Activated CD4-positive, alpha-beta T cell treated with anti-CD3 and anti-CD28 coated beads, Interleukin-2, amount 50 U/mL, for 24 hours (primary cell): ENCODE results near the gene CLASP2.
A peak's percentile ranks its signal among the peaks of the same experiment; 100 is the strongest.
"Not testable (repeated sequence)": the region's sequence is repeated elsewhere in the genome, so short reads cannot be mapped to it uniquely, and the experiment has no call there.

ENCODE experiments used
- DNase-seq, 2 donors: peaks; one replicate each; pipeline ENCODE4 v3.0.0-alpha.2; 2020; ENCODE audit warnings: low read depth in 1 of 2, low spot score in 1 of 2

Gene CLASP2

DNA sequence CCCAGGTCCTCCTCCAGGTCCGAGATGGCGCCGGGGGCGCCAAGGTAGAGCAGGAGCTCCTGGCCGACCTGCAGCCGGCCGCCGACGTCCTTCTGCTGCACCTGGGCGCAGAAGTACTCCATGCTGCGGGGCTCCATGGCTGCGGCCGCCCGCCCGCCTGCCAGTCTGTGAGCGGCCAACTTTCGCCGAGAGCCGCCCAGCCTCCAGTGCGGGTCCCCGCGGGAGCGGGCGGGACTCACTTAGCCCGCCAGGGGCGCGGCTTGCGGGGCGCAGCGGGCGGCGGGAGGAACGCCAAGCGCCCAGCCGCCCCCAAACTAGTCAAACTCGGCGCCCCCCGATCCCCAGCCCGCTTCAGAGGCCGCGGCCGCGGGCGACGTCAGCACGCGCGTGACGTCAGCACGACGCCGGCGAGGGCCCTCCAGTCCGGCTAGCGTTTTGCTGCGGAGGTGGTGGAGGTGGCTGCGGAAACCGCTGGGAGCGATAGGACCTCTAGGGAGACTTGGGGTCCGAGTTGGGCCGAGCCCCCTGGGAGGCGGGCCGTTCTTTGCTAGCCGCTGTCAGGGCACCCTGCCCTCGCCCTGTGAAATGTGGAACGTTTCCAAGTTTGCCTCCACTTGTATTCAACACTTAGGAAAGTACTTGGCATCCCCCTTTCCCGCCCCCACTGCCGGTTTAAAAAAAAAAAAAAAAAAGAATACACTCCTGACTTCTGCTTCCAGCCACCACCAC lies at the start of gene CLASP2:
TSS of gene CLASP2 (minus strand) at position 389 of the 729 bp plus-strand sequence. CDS start at position 137, 252 bp downstream.
- DNase-seq = peak; percentile 72 to 74

- no peak for DNase-seq
Observed at GRCh38 chr3:33758864-33759263, 40.8 kb upstream of the CLASP2 start.

- DNase-seq = no peak
Observed at GRCh38 chr3:33758281-33758680, 40.2 kb upstream of the CLASP2 start.

- DNase-seq = not testable (repeated sequence)
Observed at GRCh38 chr3:33754391-33754790, 36.3 kb upstream of the CLASP2 start.

DNA sequence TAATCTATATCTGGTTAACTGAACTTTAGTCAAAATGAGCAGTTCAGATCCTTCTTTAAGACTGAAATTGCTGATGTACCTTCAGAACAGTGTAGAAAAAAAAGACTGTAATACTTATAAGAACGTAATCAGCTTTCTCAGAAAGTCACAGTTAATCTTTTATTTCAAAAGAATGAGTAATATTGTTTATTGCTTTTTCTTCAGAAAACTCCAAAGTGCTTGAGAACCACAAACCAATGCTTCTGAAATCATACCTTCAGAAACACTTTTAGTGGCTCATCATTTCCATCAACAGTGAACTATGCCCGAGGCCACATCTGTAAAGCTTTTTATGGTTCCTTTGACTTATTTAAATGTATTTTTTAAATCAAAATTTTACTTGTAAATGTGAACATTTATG lies 33.3 kb upstream of the CLASP2 start:
- no peak for DNase-seq

- no peak for DNase-seq
Observed at GRCh38 chr3:33750211-33750548, 32.1 kb upstream of the CLASP2 start.

DNA sequence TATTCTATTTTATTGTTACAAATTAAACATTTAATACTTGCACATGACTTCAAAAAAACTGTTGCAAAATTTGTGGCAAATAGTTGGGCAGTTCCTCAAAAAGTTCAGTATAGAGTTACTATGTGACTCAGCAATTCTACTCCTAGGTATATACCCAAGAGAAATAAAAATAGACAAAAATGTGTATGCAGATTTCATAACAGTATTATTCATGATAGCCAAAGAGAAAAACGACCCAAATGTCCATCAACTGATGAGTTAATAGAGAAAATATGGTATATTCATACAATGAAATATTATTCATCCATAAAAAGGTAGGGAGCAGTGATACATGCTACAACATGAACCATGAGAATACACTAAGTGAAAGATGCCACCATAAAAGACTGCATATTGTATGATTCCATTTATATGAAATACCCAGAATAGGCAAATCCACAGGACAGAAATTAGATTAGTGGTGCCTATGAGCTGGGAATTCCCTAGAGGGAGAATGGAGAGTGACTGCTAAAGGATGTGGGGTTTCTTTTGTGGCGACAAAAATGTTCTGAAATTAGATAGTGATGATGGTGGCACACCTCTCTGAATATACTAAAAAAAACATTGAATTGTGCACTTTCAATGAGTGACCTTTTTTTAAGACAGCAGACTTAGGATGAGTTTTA lies 31.6 kb upstream of the CLASP2 start:
- no peak for DNase-seq

DNA sequence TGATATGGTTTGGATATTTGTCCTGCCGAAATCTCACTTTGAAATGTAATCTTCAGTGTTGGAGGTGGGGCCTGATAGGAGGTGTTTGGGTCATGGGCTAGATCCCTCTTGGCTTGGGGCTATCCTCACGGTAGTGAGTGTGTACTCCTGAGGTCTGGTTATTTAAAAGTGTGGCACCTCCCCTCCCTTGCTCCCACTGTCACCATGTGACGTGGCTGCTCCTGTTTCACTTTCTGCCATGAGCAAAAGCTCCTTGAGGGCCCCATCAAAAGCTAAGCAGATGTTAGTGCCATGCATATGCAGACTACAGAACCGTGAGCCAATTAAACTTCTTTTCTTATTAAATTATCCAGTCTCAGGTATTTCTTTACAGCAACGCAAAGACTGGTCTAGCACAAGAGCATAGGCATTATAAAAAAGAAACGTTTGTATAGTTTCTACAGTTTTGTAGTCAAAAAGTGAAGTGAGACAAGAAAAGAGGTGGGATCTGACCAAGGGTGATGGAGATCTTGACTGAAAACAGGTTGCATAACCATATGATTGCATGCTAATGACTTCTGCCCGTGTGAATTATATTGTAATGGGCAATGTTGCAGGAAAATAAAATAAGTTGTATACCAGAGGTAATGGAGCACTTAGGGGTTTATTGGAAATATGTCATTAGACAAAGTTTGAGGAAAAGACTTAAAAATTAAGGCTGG lies 28.5 kb upstream of the CLASP2 start:
- DNase-seq = no peak

DNA sequence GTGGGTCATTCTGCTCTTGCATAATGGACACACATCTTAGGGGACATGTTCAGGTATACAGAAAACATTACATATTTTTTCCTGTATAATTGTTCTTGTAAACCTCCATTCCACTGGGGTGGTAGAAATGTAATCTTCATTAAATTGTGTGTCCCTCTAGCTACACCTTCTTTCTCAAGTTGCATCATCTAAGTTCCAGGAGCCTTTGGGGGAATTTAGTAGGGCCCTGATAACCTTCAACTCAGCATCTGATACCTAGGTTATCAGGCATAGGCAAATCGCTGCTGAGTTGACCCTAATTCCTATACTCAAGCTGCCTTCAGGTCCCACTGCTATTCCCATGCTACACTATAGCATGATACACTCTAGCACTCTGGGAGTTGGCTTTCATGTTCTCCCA lies 19.1 kb upstream of the CLASP2 start:
- no peak for DNase-seq

DNA sequence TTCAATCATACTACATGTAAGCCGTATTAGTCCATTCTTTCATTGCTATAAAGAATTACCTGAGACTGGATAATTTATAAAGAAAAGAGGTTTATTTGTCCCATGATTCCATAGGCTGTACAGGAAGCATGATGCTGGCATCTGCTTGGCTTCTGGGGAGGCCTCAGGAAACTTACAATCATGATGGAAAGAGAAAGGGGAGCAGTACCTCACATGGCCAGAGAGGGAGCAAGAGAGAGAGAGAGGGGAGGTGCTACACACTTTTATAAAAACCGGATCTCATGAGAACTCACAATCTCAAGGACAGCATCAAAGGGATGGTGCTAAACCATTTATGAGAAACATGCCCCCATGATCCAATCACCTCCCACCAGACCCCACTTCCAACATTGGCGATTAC lies 14.3 kb upstream of the CLASP2 start:
- no peak for DNase-seq

DNA sequence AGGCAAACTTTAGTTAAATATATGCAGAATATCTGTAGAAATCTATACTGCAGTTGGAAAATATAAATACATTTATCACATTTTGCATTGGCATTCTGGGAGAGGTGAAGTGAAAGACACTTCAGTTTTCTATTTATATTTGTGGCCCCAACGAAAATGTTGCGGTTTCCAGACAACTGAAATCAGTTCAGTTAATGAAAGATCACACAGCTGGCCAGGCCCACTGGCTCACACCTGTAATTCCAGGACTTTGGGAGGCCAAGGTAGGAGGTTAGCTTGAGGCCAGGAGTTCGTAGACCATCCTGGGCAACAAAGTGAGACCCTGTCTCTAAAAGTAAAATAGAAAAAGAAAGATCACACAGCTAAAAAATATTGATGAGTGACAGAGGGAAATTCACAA lies 11.9 kb upstream of the CLASP2 start:
- DNase-seq = no peak

GRCh38 chr3:33724256-33724655 lies 6.2 kb upstream of the CLASP2 start:
- no peak for DNase-seq

- no peak for DNase-seq
Observed at GRCh38 chr3:33722626-33723370, 4.7 kb upstream of the CLASP2 start.

- no peak for DNase-seq
Observed at GRCh38 chr3:33722191-33722590, 4.1 kb upstream of the CLASP2 start.

DNA sequence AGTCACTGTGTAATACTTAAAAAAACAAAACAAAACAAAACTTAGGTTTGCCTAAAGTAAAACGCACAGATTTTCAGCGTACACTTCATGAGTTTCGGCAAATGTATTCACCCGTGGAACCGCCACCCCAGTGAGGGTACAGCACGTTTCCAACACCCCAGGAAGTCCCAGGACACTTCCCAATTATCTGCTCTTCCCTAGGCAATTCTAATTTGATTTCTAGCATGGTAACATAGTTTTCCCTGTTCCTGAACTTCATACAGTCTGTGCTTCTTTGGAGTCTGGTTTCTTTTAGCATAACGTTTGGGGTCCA lies 497 bp upstream of the CLASP2 start:
- DNase-seq = no peak

DNA sequence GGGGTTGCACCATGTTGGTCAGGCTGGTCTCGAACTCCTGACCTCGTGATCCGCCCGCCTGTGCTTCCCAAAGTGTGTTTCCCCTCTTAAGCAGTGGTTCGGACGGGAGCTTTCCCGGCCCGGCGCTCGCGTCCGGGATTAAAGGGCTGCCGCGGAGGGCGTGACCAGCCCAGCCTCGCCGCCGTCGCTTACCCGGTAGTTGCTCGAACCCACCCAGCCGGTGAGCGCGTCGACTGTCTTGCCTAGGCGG lies 513 bp downstream of the CLASP2 start:
- peak in 1 of 2 donors; percentile 30 for DNase-seq

DNA sequence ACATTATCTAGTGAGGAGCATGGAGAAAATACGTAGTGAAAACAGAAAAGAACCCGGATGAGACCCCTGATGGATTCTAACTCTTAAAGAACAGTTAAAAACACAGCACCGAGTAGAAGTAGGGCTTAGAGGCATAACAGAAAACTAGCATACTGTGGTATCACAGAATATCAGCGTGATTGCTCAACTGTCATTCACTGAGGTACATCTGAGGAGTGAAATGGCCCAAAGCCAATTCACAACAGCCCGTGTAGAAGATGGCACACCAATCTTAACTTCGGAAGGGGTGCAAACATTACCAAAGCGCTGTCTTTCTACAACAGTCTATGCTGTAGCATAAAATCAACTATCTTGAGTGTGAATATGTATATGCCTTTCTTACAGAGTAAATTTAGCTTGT lies 1.8 kb downstream of the CLASP2 start:
- no peak for DNase-seq

DNA sequence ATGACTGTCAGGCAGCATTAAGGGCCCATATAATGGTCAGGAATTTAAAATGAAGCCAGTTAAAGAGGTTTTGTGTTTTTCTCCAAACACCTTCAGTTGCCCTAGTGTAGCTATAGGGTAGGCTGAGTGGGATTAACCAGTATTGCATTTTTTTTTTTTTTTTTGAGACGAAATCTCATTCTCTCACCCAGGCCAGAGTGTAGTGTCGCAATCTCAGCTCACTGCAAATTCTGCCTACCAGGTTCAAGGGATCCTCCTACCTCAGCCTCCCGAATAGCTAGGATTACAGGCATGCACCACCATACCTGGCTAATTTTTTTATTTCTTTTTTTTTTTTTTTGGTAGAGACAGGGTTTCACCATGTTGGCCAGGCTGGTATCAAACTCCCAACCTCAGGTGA lies 7.0 kb downstream of the CLASP2 start:
- DNase-seq = no peak

DNA sequence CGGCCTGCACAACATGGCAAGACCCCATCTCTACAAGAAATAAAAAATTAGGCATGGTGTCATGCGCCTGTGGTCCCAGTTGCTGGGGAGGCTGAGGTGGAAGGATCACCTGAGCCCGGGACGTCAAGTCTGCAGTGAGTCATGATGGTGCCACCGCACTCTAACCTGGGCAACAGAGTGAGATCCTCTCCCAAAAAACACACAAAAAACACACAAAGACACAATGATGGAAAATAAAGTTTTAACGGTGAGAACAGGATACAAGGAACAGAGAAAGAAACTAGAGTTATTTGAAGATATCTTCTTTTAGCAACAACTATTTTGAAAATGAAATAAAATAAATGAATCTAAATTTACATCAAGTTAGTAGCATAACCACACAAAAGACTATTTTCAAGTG lies 12.0 kb downstream of the CLASP2 start:
- no peak for DNase-seq

GRCh38 chr3:33704891-33705290 lies 13.2 kb downstream of the CLASP2 start:
- no peak for DNase-seq

GRCh38 chr3:33699275-33699674 lies 18.8 kb downstream of the CLASP2 start:
- DNase-seq = no peak

DNA sequence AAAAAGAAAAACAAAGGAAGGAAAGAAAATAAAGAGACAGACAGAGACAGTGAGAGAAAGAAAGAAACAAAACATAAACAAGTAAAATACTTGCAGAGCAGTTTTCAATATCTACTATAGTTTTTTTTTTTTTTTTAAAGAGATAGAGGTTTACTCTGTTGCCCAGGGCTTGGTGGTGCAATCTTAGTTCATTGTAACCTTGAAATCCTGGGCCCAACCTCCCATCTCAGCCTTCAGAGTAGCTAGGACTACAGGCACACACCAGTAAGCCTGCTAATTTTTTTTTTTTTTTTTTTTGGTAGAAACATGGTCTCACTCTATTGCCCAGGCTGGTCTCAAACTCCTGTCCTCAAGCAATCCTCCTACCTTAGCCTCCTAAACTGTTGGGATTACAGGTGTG lies 23.1 kb downstream of the CLASP2 start:
- no peak for DNase-seq
